GM19023 (cell line): ENCODE data around the gene AHRR.
"Not testable (repeated sequence)": the region's sequence is repeated elsewhere in the genome, so short reads cannot be mapped to it uniquely, and the experiment has no call there.

Experiments used
- ATAC-seq: cut with Tn5 transposase; IDR thresholded peaks from one replicate; pipeline ENCODE4 v1.9.1; 2021; ENCODE audit warnings: mild to moderate bottlenecking, moderate library complexity; ENCODE audit not compliant: unreplicated experiment

AHRR gene

GRCh38 chr5:392431-392988 lies 71.0 kb downstream of the AHRR start:
- ATAC-seq = peak; percentile 85

- ATAC-seq = no peak
These were observed 72.3 kb downstream of the AHRR start for GRCh38 chr5:393846-394275.

DNA sequence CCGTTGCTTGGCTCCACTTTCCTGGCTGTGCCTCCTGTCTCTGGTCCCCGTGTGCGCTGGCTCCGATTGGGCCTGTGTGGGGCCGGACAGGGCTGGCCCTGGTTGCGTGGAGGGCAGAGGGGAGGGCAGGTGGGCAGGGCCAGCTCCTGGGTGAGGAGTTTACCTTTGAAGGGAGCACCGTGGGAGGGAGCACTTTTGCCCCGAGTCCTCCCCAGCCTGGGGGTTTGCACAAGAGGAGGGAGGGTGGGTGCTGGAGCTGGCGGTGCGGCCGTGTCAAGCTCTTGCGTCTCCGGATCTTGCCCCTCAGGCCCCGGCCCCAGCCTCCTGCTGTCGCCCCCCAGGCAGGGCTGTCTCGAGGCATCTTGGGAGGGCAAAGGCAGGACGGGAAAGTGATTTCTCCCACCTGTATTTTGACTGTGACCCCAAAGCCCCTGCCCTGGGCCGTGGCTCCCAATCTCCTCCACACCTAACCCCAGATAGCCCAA lies 73.2 kb downstream of the AHRR start:
- ATAC-seq = no peak

DNA sequence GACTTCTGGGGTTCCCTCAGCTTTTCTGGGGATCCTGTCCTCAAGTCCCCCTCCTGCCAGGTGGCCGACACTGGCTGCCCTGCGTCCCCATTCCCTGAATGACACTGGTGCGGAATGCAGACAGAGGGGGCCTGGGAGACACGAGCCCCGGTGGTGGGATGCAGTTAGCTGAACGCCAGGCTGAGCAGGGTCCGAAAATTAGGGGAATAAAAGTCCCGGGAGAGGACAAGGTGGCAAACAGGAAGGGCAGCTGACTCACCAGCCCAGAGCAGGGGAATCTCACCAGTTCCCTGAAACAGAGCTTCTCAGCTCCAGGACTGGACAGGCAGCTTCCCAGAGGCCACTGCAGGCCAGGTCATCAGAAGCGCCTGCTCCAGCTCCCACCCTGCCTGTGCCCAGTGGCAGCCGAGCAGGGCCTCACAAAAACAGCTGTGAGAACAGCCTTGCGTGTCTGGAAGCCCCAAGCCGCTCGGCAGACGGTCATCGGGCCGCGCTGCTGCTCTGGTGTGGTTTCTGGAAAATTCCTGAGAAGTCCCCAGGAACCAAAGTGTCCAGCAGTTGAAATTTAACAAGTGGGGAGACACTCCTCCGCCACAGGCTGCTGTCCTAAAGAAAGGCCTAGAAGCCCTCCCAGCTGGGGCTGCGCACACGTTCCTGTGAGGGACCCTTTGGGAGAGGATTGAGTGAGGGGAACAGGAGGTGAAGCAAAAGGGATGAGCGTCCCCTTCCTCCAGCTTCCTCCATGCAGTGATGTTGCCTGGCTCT lies 73.8 kb downstream of the AHRR start:
- ATAC-seq = no peak

GRCh38 chr5:395921-396530 lies 74.5 kb downstream of the AHRR start:
- ATAC-seq = no peak

- no peak for ATAC-seq
These were observed 75.0 kb downstream of the AHRR start for GRCh38 chr5:396531-396961.

DNA sequence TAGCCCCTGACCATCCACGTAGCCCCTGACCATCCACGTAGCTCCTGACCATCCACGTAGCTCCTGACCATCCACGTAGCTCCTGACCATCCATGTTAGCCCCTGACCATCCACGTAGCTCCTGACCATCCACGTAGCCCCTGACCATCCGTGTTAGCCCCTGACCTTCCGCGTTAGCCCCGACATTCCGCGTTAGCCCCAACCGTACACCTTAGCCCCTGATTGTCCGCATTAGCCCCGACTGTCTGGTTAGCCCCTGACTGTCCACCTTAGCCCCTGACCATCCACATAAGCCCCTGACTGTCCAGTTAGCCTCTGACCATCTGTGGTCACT lies 76.6 kb downstream of the AHRR start:
- not testable (repeated sequence) for ATAC-seq

- ATAC-seq = no peak
These were observed 77.2 kb downstream of the AHRR start for GRCh38 chr5:398475-399295.

GRCh38 chr5:399296-400281 lies 78.1 kb downstream of the AHRR start:
- peak; percentile 75 for ATAC-seq

- peak; percentile 30 for ATAC-seq
These were observed 79.0 kb downstream of the AHRR start for GRCh38 chr5:400282-401145.

- ATAC-seq = no peak
These were observed 79.9 kb downstream of the AHRR start for GRCh38 chr5:401146-402034.

GRCh38 chr5:402219-402614 lies 80.7 kb downstream of the AHRR start:
- ATAC-seq = not testable (repeated sequence)

- peak; percentile 48 for ATAC-seq
These were observed 81.3 kb downstream of the AHRR start for GRCh38 chr5:402615-403359.

DNA sequence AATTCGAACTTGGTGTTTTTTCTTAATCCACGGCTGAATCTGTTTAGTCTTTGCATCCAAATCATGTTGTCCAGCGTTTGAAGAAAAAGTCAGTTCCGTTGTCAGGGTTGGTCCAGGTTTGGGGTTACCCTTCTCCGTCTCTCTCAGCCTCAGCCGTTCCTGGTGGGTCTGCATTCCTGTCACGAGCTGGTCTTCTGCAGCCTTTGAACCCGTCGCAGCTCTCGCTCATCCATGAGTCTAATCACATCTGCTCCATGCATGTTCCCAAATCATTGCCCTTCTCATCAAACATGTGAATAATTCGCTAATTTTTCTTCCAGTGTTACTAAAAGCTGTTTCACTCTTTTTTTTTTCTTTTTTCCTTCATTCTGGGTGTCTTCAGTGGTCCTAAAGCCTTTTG lies 82.5 kb downstream of the AHRR start:
- ATAC-seq = no peak

GRCh38 chr5:404666-405241 lies 83.2 kb downstream of the AHRR start:
- ATAC-seq = no peak

GRCh38 chr5:405421-405820 lies 83.9 kb downstream of the AHRR start:
- no peak for ATAC-seq

GRCh38 chr5:406041-406440 lies 84.5 kb downstream of the AHRR start:
- no peak for ATAC-seq
